ENCODE data around the gene GRPEL2. TPM values are rescaled to one million over a fixed set of nuclear protein-coding genes. Genes with fewer than 3 reads are reported as not detected.

GRPEL2 gene, protein sequence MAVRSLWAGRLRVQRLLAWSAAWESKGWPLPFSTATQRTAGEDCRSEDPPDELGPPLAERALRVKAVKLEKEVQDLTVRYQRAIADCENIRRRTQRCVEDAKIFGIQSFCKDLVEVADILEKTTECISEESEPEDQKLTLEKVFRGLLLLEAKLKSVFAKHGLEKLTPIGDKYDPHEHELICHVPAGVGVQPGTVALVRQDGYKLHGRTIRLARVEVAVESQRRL
- 1 to 10 TPM; 7.9 to 9.7 TPM for total RNA-seq

DNA sequence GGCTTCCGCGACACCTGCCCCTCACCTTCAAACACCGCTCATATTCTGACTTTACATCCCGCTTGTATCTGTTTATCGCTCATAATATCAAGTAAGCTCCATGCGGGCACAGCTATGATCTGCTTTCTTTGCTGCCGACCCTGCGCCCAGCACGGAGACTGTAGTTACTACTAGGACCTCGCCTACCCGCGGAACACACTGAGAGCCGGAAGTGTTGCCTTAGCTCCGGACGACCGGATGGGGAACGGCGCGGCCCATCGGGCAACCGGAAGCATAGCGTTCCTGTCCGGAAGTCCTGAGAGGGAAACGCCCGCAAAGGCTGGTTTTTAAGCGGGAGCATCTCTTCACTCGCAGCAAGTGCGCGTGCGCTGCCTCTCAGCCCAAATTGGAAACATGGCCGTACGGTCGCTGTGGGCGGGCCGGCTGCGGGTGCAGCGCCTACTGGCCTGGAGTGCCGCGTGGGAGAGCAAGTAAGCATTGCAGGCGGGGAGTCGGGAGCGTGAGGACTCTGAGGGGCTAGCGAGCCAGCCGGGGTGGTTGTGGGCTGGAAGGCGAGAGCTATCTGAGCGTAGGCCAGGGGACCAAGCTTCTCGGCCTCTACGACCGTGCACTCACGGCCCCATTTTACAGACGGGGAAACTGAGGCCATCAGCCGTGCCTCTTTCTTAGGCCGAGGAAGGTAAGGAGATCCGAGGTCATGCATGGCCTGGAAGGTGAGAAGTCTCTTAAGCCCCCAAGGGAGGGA, at the start of gene GRPEL2:
Gene GRPEL2 (plus strand): TSS at position 353 of the 745 bp plus-strand sequence. CDS start 41 bp downstream, at position 394.
- H3K9me3 ChIP-seq = no peaks in the 10 kb centered on the region
- H3K4me1 ChIP-seq (ENCODE audit: control insufficient read depth in 1 of 2, low read depth in 2 of 2) = peaks cover 8 to 9% of the 10 kb centered on the region in 2 donors
- peaks cover 18% of the 10 kb centered on the region for H3K36me3 ChIP-seq
- TF ChIP-seq, protein P1, sequence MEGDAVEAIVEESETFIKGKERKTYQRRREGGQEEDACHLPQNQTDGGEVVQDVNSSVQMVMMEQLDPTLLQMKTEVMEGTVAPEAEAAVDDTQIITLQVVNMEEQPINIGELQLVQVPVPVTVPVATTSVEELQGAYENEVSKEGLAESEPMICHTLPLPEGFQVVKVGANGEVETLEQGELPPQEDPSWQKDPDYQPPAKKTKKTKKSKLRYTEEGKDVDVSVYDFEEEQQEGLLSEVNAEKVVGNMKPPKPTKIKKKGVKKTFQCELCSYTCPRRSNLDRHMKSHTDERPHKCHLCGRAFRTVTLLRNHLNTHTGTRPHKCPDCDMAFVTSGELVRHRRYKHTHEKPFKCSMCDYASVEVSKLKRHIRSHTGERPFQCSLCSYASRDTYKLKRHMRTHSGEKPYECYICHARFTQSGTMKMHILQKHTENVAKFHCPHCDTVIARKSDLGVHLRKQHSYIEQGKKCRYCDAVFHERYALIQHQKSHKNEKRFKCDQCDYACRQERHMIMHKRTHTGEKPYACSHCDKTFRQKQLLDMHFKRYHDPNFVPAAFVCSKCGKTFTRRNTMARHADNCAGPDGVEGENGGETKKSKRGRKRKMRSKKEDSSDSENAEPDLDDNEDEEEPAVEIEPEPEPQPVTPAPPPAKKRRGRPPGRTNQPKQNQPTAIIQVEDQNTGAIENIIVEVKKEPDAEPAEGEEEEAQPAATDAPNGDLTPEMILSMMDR (IDR thresholded peaks at IDR 0.05) = no peak
- H3K4me3 ChIP-seq = peak within 1 kb of the TSS; percentile 84
- peak; percentile 85 for DNase-seq (ENCODE audit: low spot score)
- peak; percentile 82 for ATAC-seq (ENCODE audit: insufficient number of reproducible peaks, low FRiP score, low read depth)
- no peaks in the 10 kb centered on the region for H3K27me3 ChIP-seq (replicated peaks; ENCODE audit: insufficient read depth)
- H3K27ac ChIP-seq = peak within 1 kb of the TSS; percentile 50 to 85

DNA sequence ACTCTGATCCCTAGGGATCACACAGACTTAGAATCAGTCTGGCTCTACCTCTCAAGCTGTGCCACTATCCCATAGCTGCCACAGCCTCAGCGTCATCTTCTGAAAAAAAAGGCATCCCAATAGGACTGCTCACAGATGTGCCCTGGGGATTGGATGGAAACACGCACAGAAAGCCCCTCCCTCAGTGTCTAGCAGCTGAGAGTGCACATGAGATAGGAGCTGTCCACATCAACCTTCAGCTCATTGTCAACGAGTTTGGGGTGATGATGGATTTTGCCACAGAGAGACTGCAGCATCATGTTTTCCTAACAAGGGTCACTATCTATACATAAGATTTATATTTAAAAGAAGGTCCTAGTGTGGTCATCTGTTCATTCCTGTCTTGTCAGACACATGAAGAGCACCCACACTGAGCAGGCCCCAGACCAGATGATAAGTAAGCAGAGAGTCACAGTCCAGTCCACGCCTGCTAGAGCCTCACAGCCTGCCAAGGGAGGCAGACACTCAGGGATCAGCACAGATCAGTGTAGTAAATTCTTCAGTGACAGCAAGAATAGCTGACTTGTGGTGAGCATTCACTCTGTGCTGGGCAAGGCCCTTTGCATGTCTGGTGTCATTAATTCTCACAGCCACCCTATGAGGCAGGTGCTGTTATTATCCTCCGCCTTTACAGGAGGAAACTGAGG, 47.8 kb upstream of the GRPEL2 start:
- DNase-seq (ENCODE audit: low spot score) = no peak
- no peak for ATAC-seq (ENCODE audit: insufficient number of reproducible peaks, low FRiP score, low read depth)
- Histone ChIP-seq H3K4me3 (no peak overlapping the region), H3K4me1 (ENCODE audit: control insufficient read depth in 1 of 2, low read depth in 2 of 2) (no peaks in the 10 kb centered on the region), H3K27ac (no peak overlapping the region), H3K36me3 (no peaks in the 10 kb centered on the region), H3K27me3 (replicated peaks; ENCODE audit: insufficient read depth) (no peaks in the 10 kb centered on the region), H3K9me3 (no peaks in the 10 kb centered on the region)
- TF ChIP-seq, protein P1 (IDR thresholded peaks at IDR 0.05) = no peak

DNA sequence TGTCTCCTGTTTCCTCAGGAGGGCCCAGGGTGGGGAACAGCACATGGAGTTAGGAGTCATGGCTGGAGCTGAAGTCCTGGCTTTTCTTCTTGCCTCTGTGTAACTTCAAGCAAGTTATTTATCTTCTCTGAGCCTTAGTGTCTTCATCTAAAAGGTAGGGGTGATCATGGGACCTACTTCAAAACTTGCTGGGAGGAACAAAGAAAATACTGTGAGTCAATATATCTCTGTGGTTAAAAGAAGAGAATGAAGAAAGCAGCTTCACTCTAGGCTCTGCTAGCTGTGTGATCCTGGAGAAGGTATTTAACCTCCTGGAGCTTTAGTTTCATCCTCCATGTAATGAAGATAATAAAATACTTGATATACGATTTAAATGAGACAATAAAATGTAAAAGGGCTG, 47.1 kb upstream of the GRPEL2 start:
- TF ChIP-seq, protein P1 (IDR thresholded peaks at IDR 0.05) = no peak
- H3K27me3 ChIP-seq (replicated peaks; ENCODE audit: insufficient read depth) = no peaks in the 10 kb centered on the region
- H3K4me1 ChIP-seq (ENCODE audit: control insufficient read depth in 1 of 2, low read depth in 2 of 2) = no peaks in the 10 kb centered on the region
- H3K9me3 ChIP-seq = no peaks in the 10 kb centered on the region
- no peaks in the 10 kb centered on the region for H3K36me3 ChIP-seq
- ATAC-seq (ENCODE audit: insufficient number of reproducible peaks, low FRiP score, low read depth) (no peak), DNase-seq (ENCODE audit: low spot score) (no peak)
- no peak overlapping the region for H3K4me3 ChIP-seq
- no peak overlapping the region for H3K27ac ChIP-seq

DNA sequence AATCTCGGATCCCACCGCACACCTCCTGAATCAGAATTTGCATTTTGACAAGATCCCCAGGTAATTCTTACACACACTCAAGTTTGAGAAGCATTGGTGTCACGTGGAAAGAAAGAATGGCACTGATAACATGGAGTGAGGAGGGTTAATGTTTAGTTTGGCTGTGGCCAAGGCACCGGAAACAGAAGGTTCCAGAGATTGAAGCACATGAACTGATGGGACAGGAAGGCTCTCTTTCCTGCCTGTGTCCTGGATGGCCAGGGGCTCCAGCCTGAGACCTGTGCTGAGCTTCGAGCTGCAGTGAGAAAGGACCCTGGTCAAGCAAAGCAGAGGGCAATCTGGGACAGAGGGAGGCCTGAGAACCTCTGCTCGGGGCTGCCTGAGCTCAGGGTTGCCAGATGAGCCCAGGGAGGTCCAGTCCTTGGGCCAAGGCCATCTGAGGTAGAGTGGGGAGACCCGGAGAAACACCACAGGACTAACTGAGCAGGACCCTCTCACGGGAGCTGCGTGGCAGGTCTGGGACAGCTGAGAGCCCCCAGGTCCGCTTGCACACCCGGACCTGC, 46.4 kb upstream of the GRPEL2 start:
- ATAC-seq (ENCODE audit: insufficient number of reproducible peaks, low FRiP score, low read depth) = peak; percentile 57
- H3K36me3 ChIP-seq = no peaks in the 10 kb centered on the region
- H3K4me3 ChIP-seq = no peak overlapping the region
- TF ChIP-seq, protein P1 (IDR thresholded peaks at IDR 0.05) = no peak
- H3K27me3 ChIP-seq (replicated peaks; ENCODE audit: insufficient read depth) = no peaks in the 10 kb centered on the region
- H3K4me1 ChIP-seq (ENCODE audit: control insufficient read depth in 1 of 2, low read depth in 2 of 2) = no peaks in the 10 kb centered on the region
- H3K9me3 ChIP-seq = no peaks in the 10 kb centered on the region
- no peak overlapping the region for H3K27ac ChIP-seq
- DNase-seq (ENCODE audit: low spot score) = no peak

Data from thoracic aorta (tissue), 2 donors.